HG02870 (cell line): ENCODE results near the gene BCL2L14.

ENCODE experiments used
- ATAC-seq: cut with Tn5 transposase; IDR thresholded peaks from one replicate; pipeline ENCODE4 v1.9.1; 2021; ENCODE audit warnings: mild to moderate bottlenecking, moderate library complexity; ENCODE audit not compliant: unreplicated experiment

The BCL2L14 gene, protein sequence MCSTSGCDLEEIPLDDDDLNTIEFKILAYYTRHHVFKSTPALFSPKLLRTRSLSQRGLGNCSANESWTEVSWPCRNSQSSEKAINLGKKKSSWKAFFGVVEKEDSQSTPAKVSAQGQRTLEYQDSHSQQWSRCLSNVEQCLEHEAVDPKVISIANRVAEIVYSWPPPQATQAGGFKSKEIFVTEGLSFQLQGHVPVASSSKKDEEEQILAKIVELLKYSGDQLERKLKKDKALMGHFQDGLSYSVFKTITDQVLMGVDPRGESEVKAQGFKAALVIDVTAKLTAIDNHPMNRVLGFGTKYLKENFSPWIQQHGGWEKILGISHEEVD

GRCh38 chr12:12070674-12071656 lies at the start of gene BCL2L14:
TSS of gene BCL2L14 (plus strand) at chr12:12070939. CDS start at chr12:12079306, 8,367 bp downstream.
- ATAC-seq, result peak; percentile 65

- ATAC-seq, result no peak
Measured at GRCh38 chr12:12022306-12022936, 48.3 kb upstream of the BCL2L14 start.

- ATAC-seq, result no peak
Measured at GRCh38 chr12:12023456-12023855, 47.3 kb upstream of the BCL2L14 start.

GRCh38 chr12:12024911-12025682 lies 45.6 kb upstream of the BCL2L14 start:
- peak; percentile 84 for ATAC-seq

- ATAC-seq, result no peak
Measured at GRCh38 chr12:12025799-12026386, 44.8 kb upstream of the BCL2L14 start.

DNA sequence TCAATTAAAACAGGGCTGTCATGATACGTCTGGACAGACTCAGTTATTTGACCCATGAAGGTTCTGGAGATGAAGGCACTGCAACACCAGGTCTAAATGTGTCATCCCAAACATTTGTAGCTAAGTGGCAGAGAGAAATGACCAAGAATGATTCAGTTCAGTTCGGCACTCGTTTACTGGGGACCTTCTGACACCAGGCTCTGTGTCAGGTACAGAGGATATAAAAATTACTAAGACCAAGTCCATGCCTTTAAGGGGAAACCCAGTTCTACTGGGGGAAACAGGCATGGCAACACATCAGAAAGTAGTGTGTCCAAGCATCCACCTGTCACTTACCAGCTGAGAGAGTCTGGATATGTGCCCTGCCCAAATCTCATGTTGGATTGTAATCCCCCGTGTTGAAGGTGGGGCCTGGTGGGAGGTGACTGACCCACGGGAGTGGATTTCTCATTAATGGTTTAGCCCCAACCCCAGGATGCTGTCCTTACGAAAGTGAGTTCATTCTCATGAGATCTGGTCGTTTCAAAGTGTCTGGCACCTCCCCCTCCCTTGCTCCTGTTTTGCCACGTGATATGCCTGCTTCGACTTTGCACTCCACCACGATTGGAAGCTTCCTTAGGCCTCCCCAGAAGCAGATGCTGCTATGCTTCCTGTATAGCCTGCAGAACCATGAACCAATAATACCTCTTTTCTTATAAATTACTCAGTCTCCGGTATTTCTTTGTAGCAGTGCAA lies 41.9 kb upstream of the BCL2L14 start:
- no peak for ATAC-seq

DNA sequence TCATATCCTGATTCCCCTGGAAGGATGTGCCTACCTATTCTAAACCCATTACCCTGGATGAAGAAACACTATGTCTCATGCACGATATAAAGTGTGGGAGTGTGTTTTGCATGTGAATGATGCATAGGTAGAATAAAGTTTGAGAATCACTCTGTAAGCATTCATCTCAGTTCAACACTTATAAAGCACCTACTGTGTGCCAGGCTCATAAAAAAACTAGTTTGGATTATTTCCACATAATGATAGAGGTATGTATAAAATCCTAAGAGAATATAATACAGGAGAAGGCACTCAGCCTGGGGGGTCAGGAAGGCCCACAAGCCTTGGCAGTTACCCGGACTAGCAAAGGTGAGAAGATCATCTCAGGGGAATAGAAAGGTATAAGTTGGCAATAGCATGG lies 41.1 kb upstream of the BCL2L14 start:
- no peak for ATAC-seq

DNA sequence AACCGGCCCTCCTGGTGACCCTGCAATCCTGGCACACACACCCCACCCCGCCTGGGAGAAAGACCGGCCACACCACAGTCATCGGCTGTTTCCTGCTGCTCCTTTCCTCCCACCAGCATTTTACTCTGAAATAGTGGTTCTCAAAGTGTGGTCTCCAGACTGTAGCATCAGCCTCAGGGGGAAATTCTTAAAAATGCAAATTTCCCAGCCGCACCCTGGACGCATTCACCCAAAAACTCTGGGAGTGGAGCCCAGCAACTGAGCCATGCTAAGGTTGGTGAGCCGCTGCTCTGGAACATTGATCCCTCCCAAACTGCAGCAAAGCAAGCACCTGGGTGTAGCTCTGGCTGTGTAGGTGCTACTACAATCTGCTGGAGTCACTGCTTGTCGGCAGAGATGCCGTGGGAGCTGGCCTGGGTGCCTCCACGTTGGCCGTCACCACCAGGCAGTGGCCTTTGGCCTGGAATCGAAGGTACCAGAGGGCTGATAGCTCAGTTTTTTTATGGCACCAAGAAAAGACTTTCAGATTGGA lies 38.4 kb upstream of the BCL2L14 start:
- ATAC-seq, result no peak

DNA sequence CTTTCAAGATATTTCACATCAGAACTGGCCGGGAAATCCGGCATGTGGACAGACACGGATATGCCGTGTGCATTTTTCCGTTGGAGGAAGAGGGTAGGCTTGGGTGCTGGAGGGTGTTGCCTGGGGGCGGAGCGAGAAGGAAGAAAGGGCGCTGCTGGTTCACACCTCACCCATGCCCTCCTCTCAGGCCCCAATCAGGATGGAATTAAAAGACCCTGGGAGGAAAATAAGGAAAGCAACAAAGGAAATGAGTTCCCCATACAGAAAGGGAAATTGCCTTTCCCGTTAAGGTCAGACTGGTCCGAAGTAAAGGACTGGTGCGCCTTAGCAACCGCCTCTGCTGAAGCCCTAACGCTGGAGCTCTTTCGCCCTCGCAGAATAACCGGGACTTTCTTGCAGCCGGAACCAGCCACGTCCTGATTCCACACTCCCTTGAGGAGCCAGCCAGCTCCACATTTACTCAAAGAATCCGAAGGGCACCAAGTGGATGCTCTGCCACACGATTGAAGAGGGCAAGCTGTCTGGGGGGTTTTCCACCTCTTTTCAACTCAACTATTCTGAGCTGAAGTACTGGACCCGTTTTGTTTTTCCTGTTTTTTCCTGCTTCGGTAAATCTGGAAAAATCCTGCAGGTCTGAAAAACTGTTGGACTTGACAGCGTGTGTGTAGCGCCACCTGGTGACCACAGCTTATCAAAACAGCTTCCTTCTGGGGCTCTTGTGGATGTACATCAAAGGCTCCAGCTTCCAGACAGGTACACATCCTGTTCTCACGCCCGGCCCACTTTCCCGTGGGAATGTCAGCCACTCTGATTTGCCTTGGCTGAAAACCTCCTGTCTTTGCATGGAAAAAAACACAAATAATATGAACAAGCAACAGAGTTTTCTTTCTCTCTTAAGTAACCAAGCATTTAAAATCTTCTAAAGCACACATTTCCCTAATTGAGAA lies 37.6 kb upstream of the BCL2L14 start:
- no peak for ATAC-seq

GRCh38 chr12:12033824-12034223 lies 36.9 kb upstream of the BCL2L14 start:
- ATAC-seq, result no peak

DNA sequence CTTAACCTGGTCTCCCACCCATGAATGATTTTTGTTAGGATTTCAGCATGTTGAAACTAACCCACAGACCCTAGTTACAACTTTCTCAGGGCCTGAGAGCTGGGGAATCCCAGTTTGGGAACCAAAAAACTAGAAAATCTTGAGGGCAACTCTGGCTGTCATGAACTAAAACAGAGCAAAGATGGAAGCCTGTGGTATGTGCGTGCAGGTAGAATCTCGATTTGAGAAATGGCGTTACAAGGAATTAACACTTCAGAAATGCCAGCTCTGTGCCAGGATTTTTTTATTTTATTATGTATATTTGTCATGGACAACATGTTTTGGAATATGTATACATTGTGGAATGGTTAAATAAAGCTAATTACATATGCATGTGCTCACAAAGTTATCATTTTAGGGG lies 36.4 kb upstream of the BCL2L14 start:
- ATAC-seq, result no peak

DNA sequence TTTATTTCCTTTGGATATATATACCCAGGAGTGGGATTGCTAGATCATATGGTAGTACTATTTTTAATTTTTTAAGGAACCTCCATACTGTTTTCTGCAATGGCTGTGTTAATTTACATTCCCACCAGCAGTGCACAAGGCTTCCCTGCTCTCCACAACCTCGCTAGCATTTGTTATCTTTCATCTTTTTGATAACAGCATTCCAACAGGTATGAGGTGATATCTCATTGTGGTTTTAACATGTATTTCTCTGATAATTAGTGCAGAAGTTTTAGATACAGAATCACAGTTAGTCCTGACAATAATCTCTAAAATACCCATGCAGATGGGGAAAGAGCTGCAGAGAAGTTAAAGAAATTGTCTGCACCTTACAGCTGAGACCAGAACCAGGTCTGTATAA lies 35.5 kb upstream of the BCL2L14 start:
- no peak for ATAC-seq

GRCh38 chr12:12036901-12037300 lies 33.8 kb upstream of the BCL2L14 start:
- ATAC-seq, result no peak

GRCh38 chr12:12039897-12040296 lies 30.8 kb upstream of the BCL2L14 start:
- no peak for ATAC-seq

- no peak for ATAC-seq
Measured at GRCh38 chr12:12046401-12046800, 24.3 kb upstream of the BCL2L14 start.

DNA sequence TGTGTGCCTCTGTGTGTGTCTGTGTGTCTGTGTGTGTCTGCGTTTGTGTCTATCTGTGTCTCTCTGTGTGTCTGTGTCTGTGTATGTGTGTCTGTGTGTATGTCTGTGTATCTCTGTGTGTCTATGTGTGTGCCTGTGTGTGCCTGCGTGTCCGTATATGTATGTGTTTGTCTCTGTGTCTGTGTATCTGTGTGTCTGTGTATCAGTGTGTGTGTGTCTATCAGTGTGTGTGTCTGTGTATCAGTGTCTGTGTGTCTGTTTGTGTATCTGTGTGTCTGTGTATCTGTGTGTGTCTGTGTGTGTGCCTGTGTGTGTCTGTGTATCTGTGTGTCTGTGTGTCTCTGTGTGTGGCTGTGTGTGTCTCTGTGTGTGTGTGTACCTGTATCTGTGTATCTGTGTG lies 23.1 kb upstream of the BCL2L14 start:
- ATAC-seq, result no peak

DNA sequence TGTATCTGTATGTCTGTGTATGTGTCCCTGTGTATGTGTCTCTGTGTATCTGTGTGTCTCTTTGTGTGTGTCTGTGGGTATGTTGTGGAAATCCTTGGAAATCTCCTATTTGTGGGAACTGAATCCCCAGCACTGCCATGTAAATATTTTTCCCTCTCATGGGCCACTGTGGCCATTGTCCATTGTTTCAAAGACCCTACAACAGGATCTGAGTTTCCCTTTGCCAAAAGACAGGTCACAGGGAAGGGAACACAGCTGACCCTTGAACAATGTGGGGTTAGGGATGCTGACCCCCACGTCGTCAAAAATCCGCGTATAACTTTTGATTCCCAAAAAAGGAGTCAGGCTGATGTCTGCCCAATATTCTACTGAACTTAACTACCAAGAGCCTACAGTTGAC lies 22.5 kb upstream of the BCL2L14 start:
- no peak for ATAC-seq

DNA sequence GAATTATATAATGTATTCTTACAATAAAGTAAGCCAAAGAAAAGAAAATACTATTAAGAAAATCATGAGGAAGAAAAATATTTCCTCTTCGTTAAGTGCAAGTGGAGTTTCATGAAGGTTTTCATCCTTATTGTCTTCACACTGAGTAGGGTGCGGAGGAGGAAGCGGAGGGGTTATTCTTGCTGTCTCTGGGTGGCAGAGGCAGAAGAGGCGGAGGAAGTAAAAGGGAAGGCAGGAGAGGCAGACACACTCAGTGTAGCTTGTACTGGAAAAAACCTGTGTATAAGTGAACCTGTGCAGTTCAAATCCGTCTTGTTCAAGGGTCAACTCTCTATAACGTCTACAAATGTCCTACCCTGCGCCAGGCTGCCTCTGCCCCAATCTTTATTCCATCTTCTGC lies 22.0 kb upstream of the BCL2L14 start:
- ATAC-seq, result no peak
